IMR-90 (cell line): ENCODE data around the gene MUC6. TPM values are rescaled to one million over a fixed set of nuclear protein-coding genes. Genes with fewer than 3 reads are reported as not detected.

Source experiments
- ATAC-seq: fragments of 200-7000 bp; cut with Tn5 transposase; 2 replicates; pipeline ENCODE4 v1.9.1; 2020; ENCODE audit warnings: low read depth, mild to moderate bottlenecking, moderate library complexity
- BruUV-seq: library from RNA; stranded (reverse); fragments of 400-500 nt; replicated peaks from 2 replicates; lab custom pipeline; 2021; lab: Mats Ljungman, UMichigan
- CTCF ChIA-PET: fragments of 300-600 bp; formaldehyde crosslinking; extraction: SDS; loops from one replicate; lab custom pipeline; 2021; ENCODE audit warnings: antibody characterized with exemption; lab: Yijun Ruan, JAX
- POLR2A ChIA-PET: fragments of 300-600 bp; sonication (Branson Sonifier 250); formaldehyde crosslinking; loops from one replicate; lab custom pipeline; 2022; ENCODE audit warnings: antibody characterized with exemption; ENCODE audit not compliant: unreplicated experiment; lab: Charles Lee
- DNase-seq: peaks from one replicate; pipeline ENCODE4 v3.0.0; 2013
- H2AFZ ChIP-seq: replicated peaks from 2 replicates; pipeline ENCODE3; 2013; ENCODE audit warnings: low read length, mild to moderate bottlenecking; ENCODE audit not compliant: poor library complexity
- H2AK5ac ChIP-seq: 2 replicates; pipeline ENCODE4 v1.6.1; 2013; ENCODE audit warnings: low read depth, low read length, inconsistent platforms
- H2AK9ac ChIP-seq: replicated peaks from 2 replicates; pipeline ENCODE3; 2013; ENCODE audit warnings: mild to moderate bottlenecking, low read depth, low read length, moderate library complexity; ENCODE audit not compliant: poor library complexity
- H2BK120ac ChIP-seq: 2 replicates; pipeline ENCODE4 v1.6.1; 2013; ENCODE audit warnings: low read depth, low read length, inconsistent platforms
- H2BK15ac ChIP-seq: 3 replicates; pipeline ENCODE4 v1.6.1; 2013; ENCODE audit warnings: low read depth, low read length, inconsistent platforms
- H2BK20ac ChIP-seq: 2 replicates; pipeline ENCODE4 v1.6.1; 2013; ENCODE audit warnings: low read depth, mild to moderate bottlenecking, inconsistent platforms, low read length, moderate library complexity
- H2BK5ac ChIP-seq: 2 replicates; pipeline ENCODE4 v1.6.1; 2013; ENCODE audit warnings: mild to moderate bottlenecking, low read depth, low read length, inconsistent platforms; ENCODE audit not compliant: poor library complexity, severe bottlenecking
- H3K14ac ChIP-seq: replicated peaks from 2 replicates; pipeline ENCODE4 v1.6.1; 2013; ENCODE audit warnings: low read depth, low read length, inconsistent platforms
- H3K18ac ChIP-seq: 2 replicates; pipeline ENCODE4 v1.6.1; 2013; ENCODE audit warnings: low read depth, low read length, control low read depth
- H3K23ac ChIP-seq: 2 replicates; pipeline ENCODE4 v1.6.1; 2013; ENCODE audit warnings: low read depth, low read length, inconsistent platforms
- H3K27ac ChIP-seq: 2 replicates; pipeline ENCODE4 v1.5.1; 2013; ENCODE audit warnings: mild to moderate bottlenecking, control low read depth, low read length; ENCODE audit not compliant: insufficient read depth
- H3K27me3 ChIP-seq: 2 replicates; pipeline ENCODE4 v1.6.1; 2013; ENCODE audit warnings: low read length; ENCODE audit not compliant: control insufficient read depth, insufficient read depth
- H3K36me3 ChIP-seq: 2 replicates; pipeline ENCODE4 v1.6.1; 2013; ENCODE audit warnings: low read length, mixed read lengths; ENCODE audit not compliant: control insufficient read depth, insufficient read depth
- H3K4ac ChIP-seq: 2 replicates; pipeline ENCODE4 v1.6.1; 2013; ENCODE audit warnings: low read depth, low read length, inconsistent platforms
- H3K4me1 ChIP-seq: 2 replicates; pipeline ENCODE4 v1.6.1; 2013; ENCODE audit warnings: low read length, mixed read lengths; ENCODE audit not compliant: control insufficient read depth, insufficient read depth
- H3K4me2 ChIP-seq: 2 replicates; pipeline ENCODE4 v1.6.1; 2013; ENCODE audit warnings: low read depth, mild to moderate bottlenecking, control low read depth, low read length, moderate library complexity
- H3K4me3 ChIP-seq: 2 replicates; pipeline ENCODE4 v1.5.1; 2013; ENCODE audit warnings: low read depth, mild to moderate bottlenecking, control low read depth, low read length, moderate library complexity; ENCODE audit not compliant: insufficient read depth
- H3K56ac ChIP-seq: 2 replicates; pipeline ENCODE4 v1.6.1; 2013; ENCODE audit warnings: low read length, inconsistent platforms; ENCODE audit not compliant: insufficient read depth; ENCODE audit errors: extremely low read depth
- H3K79me1 ChIP-seq, 2 experiments: 2 replicates each; pipeline ENCODE4 v1.6.1; 2013; ENCODE audit warnings: low read length in 2 of 2, inconsistent platforms in 1 of 2, low read depth in 1 of 2
- H3K9ac ChIP-seq: 2 replicates; pipeline ENCODE4 v1.6.1; 2013; ENCODE audit warnings: low read depth, low read length, control low read depth
- H3K9me1 ChIP-seq: 2 replicates; pipeline ENCODE4 v1.6.1; 2013; ENCODE audit warnings: low read length, inconsistent platforms; ENCODE audit not compliant: insufficient read depth
- H3K9me3 ChIP-seq: 2 replicates; pipeline ENCODE4 v1.6.1; 2013; ENCODE audit warnings: low read length; ENCODE audit not compliant: control insufficient read depth, insufficient read depth
- H4K20me1 ChIP-seq: 2 replicates; pipeline ENCODE4 v1.6.1; 2013; ENCODE audit warnings: low read length, inconsistent platforms; ENCODE audit not compliant: insufficient read depth
- H4K5ac ChIP-seq: 2 replicates; pipeline ENCODE4 v1.6.1; 2013; ENCODE audit warnings: mild to moderate bottlenecking, low read depth, low read length, control low read depth
- H4K8ac ChIP-seq, 2 experiments: 2 replicates each; pipeline ENCODE4 v1.6.1; 2013; ENCODE audit warnings: low read depth in 2 of 2, low read length in 2 of 2, control low read depth in 1 of 2, inconsistent platforms in 1 of 2
- H4K91ac ChIP-seq: 2 replicates; pipeline ENCODE4 v1.6.1; 2013; ENCODE audit warnings: low read depth, low read length, inconsistent platforms; ENCODE audit not compliant: insufficient read depth
- BHLHE40 ChIP-seq: fragments of 150-350 bp; IDR thresholded peaks from 2 replicates; pipeline ENCODE4 v1.6.1; 2016; ENCODE audit warnings: mild to moderate bottlenecking, low read depth, low read length
- CEBPB ChIP-seq: IDR thresholded peaks from 2 replicates; pipeline ENCODE4 v1.6.1; 2012; ENCODE audit warnings: low read depth, low read length, improper control_type of control experiment
- ELK1 ChIP-seq: fragments of 150-350 bp; IDR thresholded peaks from 2 replicates; pipeline ENCODE4 v1.6.1; 2016; ENCODE audit warnings: low read depth, mild to moderate bottlenecking, low read length, moderate library complexity, borderline replicate concordance
- FOS ChIP-seq: fragments of 150-350 bp; IDR thresholded peaks from 2 replicates; pipeline ENCODE4 v1.6.1; 2016; ENCODE audit warnings: low read depth, low read length
- MAFK ChIP-seq: IDR thresholded peaks from 2 replicates; pipeline ENCODE4 v1.6.1; 2012; ENCODE audit warnings: low read depth, low read length, improper control_type of control experiment
- MAZ ChIP-seq: IDR thresholded peaks from 2 replicates; pipeline ENCODE4 v1.6.1; 2012; ENCODE audit warnings: low read depth, mild to moderate bottlenecking, low read length, improper control_type of control experiment, moderate library complexity, borderline replicate concordance
- MXI1 ChIP-seq: IDR thresholded peaks from 2 replicates; pipeline ENCODE4 v1.6.1; 2012; ENCODE audit warnings: low read depth, mild to moderate bottlenecking, low read length, moderate library complexity, borderline replicate concordance
- NFE2L2 ChIP-seq: fragments of 150-350 bp; IDR thresholded peaks from 2 replicates; pipeline ENCODE4 v1.6.1; 2016; ENCODE audit warnings: low read depth, mild to moderate bottlenecking, low read length
- RAD21 ChIP-seq: IDR thresholded peaks from 2 replicates; pipeline ENCODE4 v1.6.1; 2012; ENCODE audit warnings: low read length, improper control_type of control experiment
- RCOR1 ChIP-seq: IDR thresholded peaks from 2 replicates; pipeline ENCODE4 v1.6.1; 2012; ENCODE audit warnings: mild to moderate bottlenecking, low read length, improper control_type of control experiment; ENCODE audit not compliant: insufficient replicate concordance
- RFX5 ChIP-seq: IDR thresholded peaks from 2 replicates; pipeline ENCODE4 v1.8.0; 2012; ENCODE audit warnings: low read depth, mild to moderate bottlenecking, low read length, moderate library complexity
- SMC3 ChIP-seq: fragments of 150-350 bp; IDR thresholded peaks from 2 replicates; pipeline ENCODE4 v1.6.1; 2016; ENCODE audit warnings: low read depth, mild to moderate bottlenecking, antibody characterized with exemption, low read length, moderate library complexity
- WGBS, 2 experiments: methylation state at CpG; one replicate each; pipeline versions ENCODE4 v1.1.5 to v1.1.7; 2013; ENCODE audit warnings: missing lambda C conversion rate in 2 of 2; ENCODE audit not compliant: insufficient read length in 1 of 2; ENCODE audit errors: extremely low coverage in 2 of 2; 5-methylcytosine and 5-hydroxymethylcytosine counted together
- dilution Hi-C: fragments of 300-500 bp; cut with HindIII; formaldehyde crosslinking; loops from one replicate; pipeline ENCODE4 v1.14.3; 2018; ENCODE audit warnings: low sequenced_read_pairs; ENCODE audit not compliant: unreplicated experiment
- in situ Hi-C: fragments of 300-500 bp; cut with MboI; formaldehyde crosslinking; loops from 3 replicates; pipeline ENCODE4 v1.14.3; 2019; ENCODE audit warnings: low sequenced_read_pairs, inconsistent platforms, mixed read lengths
- intact Hi-C: fragments of 100-400 bp; cut with micrococcal nuclease; formaldehyde crosslinking; loops from 2 replicates; pipeline ENCODE4 v1.10.0; 2022
- polyA plus RNA-seq, 3 experiments: library from polyadenylated mRNA; depleted of rRNA; stranded (reverse); fragments of >200 nt; gene quantifications; 2 replicates each; pipeline ENCODE4 v1.2.3, GENCODE V29; 2012; ENCODE audit warnings: low replicate concordance in 1 of 3
- total RNA-seq: library from RNA; depleted of rRNA; stranded (reverse); fragments of >200 nt; gene quantifications from 2 replicates; pipeline ENCODE4 v1.2.3, GENCODE V29; 2012
- TF ChIP-seq, protein P1 (sequence below): conservative IDR thresholded peaks from 2 replicates; pipeline ENCODE4 v1.5.1; 2012; ENCODE audit warnings: mild to moderate bottlenecking, low read depth, low read length, improper control_type of control experiment
- TF ChIP-seq, protein P2 (sequence below): fragments of 150-350 bp; IDR thresholded peaks from 2 replicates; pipeline ENCODE4 v1.6.1; 2017; ENCODE audit warnings: mild to moderate bottlenecking, antibody characterized with exemption, low read length, low read depth

The MUC6 gene
- total and polyA plus RNA-seq, 2 of the 4 experiments (the other 2 are of a cell fraction) = not detected

DNA sequence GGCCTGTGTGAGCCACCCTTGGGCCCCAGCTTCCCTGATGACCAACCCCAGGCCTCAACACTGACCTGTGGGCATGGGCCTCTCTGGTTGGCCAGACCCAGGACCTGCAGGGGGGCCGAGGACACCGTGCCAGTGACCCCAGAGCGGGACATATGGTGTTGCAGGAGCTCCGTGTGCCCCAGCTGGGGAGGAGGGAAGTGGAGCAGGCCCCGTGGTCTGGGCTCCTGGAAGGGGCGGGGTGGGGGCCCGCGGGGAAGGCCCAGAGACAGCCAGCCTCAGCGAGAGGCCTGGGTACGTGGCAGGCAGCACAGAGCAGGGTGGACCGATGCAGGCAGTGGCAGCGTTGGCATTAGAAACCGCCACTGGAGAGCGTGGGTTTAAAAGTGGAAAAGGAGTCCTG lies 22.2 kb downstream of the MUC6 start:
- Histone ChIP-seq H3K36me3 (peaks cover 26% of the 10 kb centered on the region), H3K79me1 (peaks cover 11 to 19% of the 10 kb centered on the region in 2 experiments), H4K20me1 (peaks cover 12% of the 10 kb centered on the region; the same call in 1 of the 2 replicates), H2BK15ac (no peak overlapping the region), H3K9me3 (no peaks in the 10 kb centered on the region), H2AK5ac (no peak overlapping the region), H2AK9ac (no peak overlapping the region), H3K27ac (no peak overlapping the region), H3K4ac (no peak overlapping the region), H2BK20ac (no peak overlapping the region), H3K9ac (no peak overlapping the region), H2BK5ac (no peak overlapping the region), H3K14ac (no peak overlapping the region), H3K23ac (no peak overlapping the region), H3K56ac (no peak overlapping the region), H3K9me1 (peaks cover 9% of the 10 kb centered on the region; the same call in 1 of the 2 replicates), H3K18ac (no peak overlapping the region), H2BK120ac (no peak overlapping the region), H3K4me3 (no peak overlapping the region), H3K4me1 (no peaks in the 10 kb centered on the region), H3K4me2 (no peak overlapping the region), H3K27me3 (no peaks in the 10 kb centered on the region), H4K5ac (no peak overlapping the region), H4K8ac (no peak overlapping the region), H2AFZ (no peak overlapping the region), H4K91ac (no peak overlapping the region)
- intact Hi-C loops = no loop called here
- dilution Hi-C loops = no loop called here
- CTCF ChIA-PET = no interaction called here
- WGBS, 2 experiments = 89% methylated on average over 4 of the region's 14 CpGs; no CpG with 5 or more reads in 1 of the 2 experiments
- no TSS peak for BruUV-seq
- ATAC-seq (no peak), DNase-seq (no peak)
- no peak for TF ChIP-seq NFE2L2
- TF ChIP-seq MAFK = no peak
- TF ChIP-seq, protein P1, sequence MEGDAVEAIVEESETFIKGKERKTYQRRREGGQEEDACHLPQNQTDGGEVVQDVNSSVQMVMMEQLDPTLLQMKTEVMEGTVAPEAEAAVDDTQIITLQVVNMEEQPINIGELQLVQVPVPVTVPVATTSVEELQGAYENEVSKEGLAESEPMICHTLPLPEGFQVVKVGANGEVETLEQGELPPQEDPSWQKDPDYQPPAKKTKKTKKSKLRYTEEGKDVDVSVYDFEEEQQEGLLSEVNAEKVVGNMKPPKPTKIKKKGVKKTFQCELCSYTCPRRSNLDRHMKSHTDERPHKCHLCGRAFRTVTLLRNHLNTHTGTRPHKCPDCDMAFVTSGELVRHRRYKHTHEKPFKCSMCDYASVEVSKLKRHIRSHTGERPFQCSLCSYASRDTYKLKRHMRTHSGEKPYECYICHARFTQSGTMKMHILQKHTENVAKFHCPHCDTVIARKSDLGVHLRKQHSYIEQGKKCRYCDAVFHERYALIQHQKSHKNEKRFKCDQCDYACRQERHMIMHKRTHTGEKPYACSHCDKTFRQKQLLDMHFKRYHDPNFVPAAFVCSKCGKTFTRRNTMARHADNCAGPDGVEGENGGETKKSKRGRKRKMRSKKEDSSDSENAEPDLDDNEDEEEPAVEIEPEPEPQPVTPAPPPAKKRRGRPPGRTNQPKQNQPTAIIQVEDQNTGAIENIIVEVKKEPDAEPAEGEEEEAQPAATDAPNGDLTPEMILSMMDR = no peak
- no peak for TF ChIP-seq RFX5
- TF ChIP-seq ELK1 = no peak
- no peak for TF ChIP-seq BHLHE40
- TF ChIP-seq MAZ = no peak
- no peak for TF ChIP-seq SMC3
- TF ChIP-seq RAD21 = no peak
- TF ChIP-seq, protein P2, sequence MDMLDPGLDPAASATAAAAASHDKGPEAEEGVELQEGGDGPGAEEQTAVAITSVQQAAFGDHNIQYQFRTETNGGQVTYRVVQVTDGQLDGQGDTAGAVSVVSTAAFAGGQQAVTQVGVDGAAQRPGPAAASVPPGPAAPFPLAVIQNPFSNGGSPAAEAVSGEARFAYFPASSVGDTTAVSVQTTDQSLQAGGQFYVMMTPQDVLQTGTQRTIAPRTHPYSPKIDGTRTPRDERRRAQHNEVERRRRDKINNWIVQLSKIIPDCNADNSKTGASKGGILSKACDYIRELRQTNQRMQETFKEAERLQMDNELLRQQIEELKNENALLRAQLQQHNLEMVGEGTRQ = no peak
- no peak for TF ChIP-seq FOS
- no peak for TF ChIP-seq RCOR1
- no peak for TF ChIP-seq MXI1
- no peak for TF ChIP-seq CEBPB
- in situ Hi-C loops = no loop called here
- POLR2A ChIA-PET = no interaction called here
